GM12878 (cell line): ENCODE data around the gene RASAL2. TPM values are rescaled to one million over a fixed set of nuclear protein-coding genes. Genes with fewer than 3 reads are reported as not detected.
"Not testable (repeated sequence)": the region's sequence is repeated elsewhere in the genome, so short reads cannot be mapped to it uniquely, and the experiment has no call there.

ENCODE experiments used
- ATAC-seq: fragments of 200-7000 bp; cut with Tn5 transposase; 3 replicates; pipeline ENCODE4 v1.9.1; 2020; ENCODE audit warnings: mild to moderate bottlenecking, moderate library complexity
- BruUV-seq: library from RNA; stranded (reverse); fragments of 400-500 nt; replicated peaks from 2 replicates; lab custom pipeline; 2021; lab: Mats Ljungman, UMichigan
- CTCF ChIA-PET: fragments of 300-600 bp; sonication (Branson Sonifier 250); formaldehyde crosslinking; extraction: SDS; loops from one replicate; lab custom pipeline; 2021; ENCODE audit warnings: inconsistent platforms; lab: Yijun Ruan, JAX
- POLR2A ChIA-PET: fragments of 350-600 bp; formaldehyde crosslinking; extraction: SDS; loops from one replicate; lab custom pipeline; 2021; ENCODE audit warnings: inconsistent platforms; lab: Charles Lee
- RAD21 ChIA-PET: fragments of 300-600 bp; sonication (Branson Sonifier 250); formaldehyde crosslinking; loops from one replicate; lab custom pipeline; 2023; ENCODE audit warnings: antibody characterized with exemption; ENCODE audit not compliant: unreplicated experiment; lab: Charles Lee
- SMC1A ChIA-PET: fragments of 300-600 bp; sonication (Branson Sonifier 250); formaldehyde crosslinking; loops from one replicate; lab custom pipeline; 2023; ENCODE audit not compliant: unreplicated experiment, uncharacterized antibody; lab: Charles Lee
- DNase-seq: peaks from one replicate; pipeline ENCODE4 v3.0.0-alpha.2; 2011; ENCODE audit warnings: low read depth, low spot score
- FAIRE-seq: peaks from 3 replicates; lab custom pipeline; 2011; peaks lifted over from hg19 to GRCh38; lab: Jason Lieb, UNC
- H2AFZ ChIP-seq: 2 replicates; pipeline ENCODE4 v1.6.0; 2011; ENCODE audit warnings: low read depth, low read length, control low read depth; ENCODE audit not compliant: control insufficient read depth
- H3K27ac ChIP-seq: 2 replicates; pipeline ENCODE4 v1.5.1; 2011; ENCODE audit warnings: control low read depth; ENCODE audit not compliant: control insufficient read depth, insufficient read depth
- H3K27me3 ChIP-seq, 2 experiments: replicated peaks in 1 of 2; 2 replicates each; pipeline versions ENCODE4 v1.6.0 to v1.6.1; 2011; ENCODE audit warnings: low read length in 1 of 2; ENCODE audit not compliant: control insufficient read depth in 2 of 2, insufficient read depth in 2 of 2
- H3K36me3 ChIP-seq, 2 experiments: 2 replicates each; pipeline ENCODE4 v1.5.1; 2011; ENCODE audit warnings: low read length in 1 of 2; ENCODE audit not compliant: control insufficient read depth in 2 of 2, insufficient read depth in 2 of 2
- H3K4me1 ChIP-seq: 2 replicates; pipeline ENCODE4 v1.6.1; 2011; ENCODE audit warnings: mild to moderate bottlenecking, low read length, moderate library complexity, mixed read lengths; ENCODE audit not compliant: control insufficient read depth, insufficient read depth
- H3K4me2 ChIP-seq: 2 replicates; pipeline ENCODE4 v1.6.0; 2011; ENCODE audit warnings: control low read depth; ENCODE audit not compliant: control insufficient read depth, insufficient read depth
- H3K4me3 ChIP-seq: fragments of 200-600 bp; sonication (generic); 2 replicates; pipeline ENCODE4 v1.5.1; 2016
- H3K79me2 ChIP-seq: 2 replicates; pipeline ENCODE4 v1.6.0; 2011; ENCODE audit warnings: low read length; ENCODE audit not compliant: control insufficient read depth, insufficient read depth
- H3K9ac ChIP-seq: 2 replicates; pipeline ENCODE4 v1.8.0; 2011; ENCODE audit warnings: low read length, control low read depth, mixed read lengths; ENCODE audit not compliant: control insufficient read depth, insufficient read depth
- H3K9me3 ChIP-seq: replicated peaks from 3 replicates; pipeline ENCODE4 v1.5.1; 2011; ENCODE audit warnings: mild to moderate bottlenecking, low read length; ENCODE audit not compliant: control insufficient read depth, insufficient read depth
- H4K20me1 ChIP-seq: 2 replicates; pipeline ENCODE4 v1.6.0; 2011; ENCODE audit not compliant: control insufficient read depth, insufficient read depth
- ATF2 ChIP-seq: IDR thresholded peaks from 2 replicates; pipeline ENCODE4 v1.6.1; 2012; ENCODE audit warnings: low read length, inconsistent platforms
- CHD2 ChIP-seq: IDR thresholded peaks from 2 replicates; pipeline ENCODE4 v1.6.1; 2011; ENCODE audit warnings: low read depth, low read length, improper control_type of control experiment, borderline replicate concordance
- FOS ChIP-seq: IDR thresholded peaks from 3 replicates; pipeline ENCODE4 v1.6.1; 2011; ENCODE audit warnings: borderline replicate concordance; ENCODE audit not compliant: insufficient read length; ENCODE audit errors: extremely low read depth
- FOXK2 ChIP-seq: fragments of 450-650 bp; IDR thresholded peaks from 2 replicates; pipeline ENCODE4 v1.6.1; 2017; ENCODE audit warnings: mild to moderate bottlenecking, moderate library complexity
- KAT2A ChIP-seq: conservative IDR thresholded peaks from 2 replicates; pipeline ENCODE4 v1.6.1; 2011; ENCODE audit warnings: low read depth, low read length; ENCODE audit not compliant: control insufficient read depth
- MTA2 ChIP-seq: fragments of 450-650 bp; IDR thresholded peaks from 2 replicates; pipeline ENCODE4 v1.6.1; 2016; ENCODE audit warnings: low read depth, mild to moderate bottlenecking, moderate library complexity
- NBN ChIP-seq: fragments of 450-650 bp; IDR thresholded peaks from 2 replicates; pipeline ENCODE4 v1.6.1; 2016
- NR2C1 ChIP-seq: fragments of 450-650 bp; IDR thresholded peaks from 2 replicates; pipeline ENCODE4 v1.6.1; 2017; ENCODE audit warnings: antibody characterized with exemption, mild to moderate bottlenecking, moderate library complexity
- RCOR1 ChIP-seq: conservative IDR thresholded peaks from 2 replicates; pipeline ENCODE4 v1.6.1; 2012; ENCODE audit warnings: low read depth, low read length, improper control_type of control experiment
- WGBS: methylation state at CpG from one replicate; pipeline ENCODE4 v1.1.6; 2016; ENCODE audit warnings: low lambda C conversion rate; ENCODE audit not compliant: insufficient replicate concordance, insufficient coverage; ENCODE audit errors: missing lambda C conversion rate; 5-methylcytosine and 5-hydroxymethylcytosine counted together
- in situ Hi-C: fragments of 300-500 bp; cut with MboI; formaldehyde crosslinking; loops from 9 replicates; pipeline ENCODE4 v1.14.3; 2018; ENCODE audit warnings: mixed read lengths
- intact Hi-C: fragments of 100-400 bp; cut with micrococcal nuclease; formaldehyde crosslinking; loops from one replicate; pipeline ENCODE4 v1.14.2; 2022; ENCODE audit not compliant: unreplicated experiment
- polyA plus RNA-seq, 11 experiments: library from polyadenylated mRNA; depleted of rRNA in 4 of 11; unstranded in 6 of 11; stranded (reverse) in 5 of 11; fragments of >200 nt; fragmentation: Nextera tagmentation in 4 of 11; fragmentation: Illumina TruSeq in 1 of 11; extraction: Ambion mirVana in 4 of 11; extraction: Trizol in 1 of 11; gene quantifications; 1 replicate in 1 of 11; 2 replicates in 10 of 11; pipeline versions ENCODE4 v1.2.1 to v1.2.3, GENCODE V29; 2011 to 2016; ENCODE audit warnings: inconsistent platforms in 2 of 11, missing spikeins in 2 of 11, low read depth in 1 of 11
- total RNA-seq, 4 experiments: library from RNA; depleted of rRNA in 3 of 4; stranded (reverse); fragments of >200 nt in 3 of 4; fragmentation: Illumina TruSeq in 1 of 4; extraction: Trizol in 1 of 4; gene quantifications; 2 replicates each; pipeline versions ENCODE4 v1.2.1 to v1.2.3, GENCODE V29; 2013 to 2021
- TF ChIP-seq, protein P1 (sequence below): IDR thresholded peaks from 2 replicates; pipeline ENCODE4 v1.6.1; 2012; ENCODE audit warnings: mild to moderate bottlenecking, low read depth, low read length

The RASAL2 gene
- total and polyA plus RNA-seq, 10 of the 15 experiments (the other 5 are each of a cell fraction or from before 2014, with no cell fraction given), result 0.02 to 6.9 (median 0.17) TPM; not detected in 1

- H4K20me1 ChIP-seq, RAD21 ChIA-PET, DNase-seq, H3K4me3 ChIP-seq, H3K27ac ChIP-seq, H3K79me2 ChIP-seq, H3K4me1 ChIP-seq, H3K36me3 ChIP-seq, H3K9me3 ChIP-seq, in situ Hi-C loops, POLR2A ChIA-PET, H3K4me2 ChIP-seq, intact Hi-C loops, ATAC-seq, BruUV-seq, FAIRE-seq, H2AFZ ChIP-seq, H3K27me3 ChIP-seq, H3K9ac ChIP-seq: not testable (repeated sequence)
- SMC1A ChIA-PET, result interaction anchor here (1.5 kb wide), 1 partner anchor 8 kb away, joined by 6 read pairs; no protein-coding TSS in a partner anchor
- WGBS, result 36% methylated on average over 16 of the region's 30 CpGs
- CTCF ChIA-PET, result interaction anchor here (1.6 kb wide), 1 partner anchor 20 kb away, joined by 6 read pairs; no protein-coding TSS in a partner anchor
Observed at GRCh38 chr1:178320280-178320982, 226.5 kb downstream of the RASAL2 start.

DNA sequence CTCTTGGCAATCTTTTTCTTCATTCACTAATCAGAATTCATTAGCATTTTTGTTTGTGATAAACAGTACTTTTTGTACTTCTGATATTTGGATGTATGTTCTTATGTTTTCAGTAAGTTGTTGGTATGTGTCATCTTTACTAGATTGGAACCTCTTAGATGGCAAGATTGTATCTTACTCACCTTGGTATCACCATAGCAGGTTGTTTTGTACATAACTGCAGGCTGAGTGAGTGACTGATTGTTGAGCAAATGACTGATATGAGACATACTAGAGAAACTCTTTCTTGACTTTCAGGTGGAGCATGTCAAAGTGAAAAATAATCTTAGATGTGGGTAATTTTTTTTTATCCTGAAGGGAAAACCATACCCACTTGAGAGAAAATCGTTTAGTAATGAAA, 229.2 kb downstream of the RASAL2 start:
- ChIA-PET RAD21 (no interaction called here), POLR2A (no interaction called here), SMC1A (no interaction called here), CTCF (no interaction called here)
- Histone ChIP-seq H3K36me3 (no peaks in the 10 kb centered on the region), H3K9me3 (no peaks in the 10 kb centered on the region), H2AFZ (no peak overlapping the region), H3K4me1 (no peaks in the 10 kb centered on the region), H4K20me1 (no peaks in the 10 kb centered on the region), H3K79me2 (no peaks in the 10 kb centered on the region), H3K27ac (no peak overlapping the region), H3K27me3 (no peaks in the 10 kb centered on the region; a peak in 1 of 4 replicates), H3K9ac (no peak overlapping the region), H3K4me2 (no peak overlapping the region), H3K4me3 (no peak overlapping the region)
- no peak for FAIRE-seq
- in situ Hi-C loops (no loop called here), intact Hi-C loops (no loop called here)
- WGBS, result 0% methylated on average over 1 of the region's 1 CpG
- ATAC-seq, result peak; percentile 77
- no TSS peak for BruUV-seq
- TF ChIP-seq RCOR1 (no peak), FOXK2 (no peak), FOS (no peak), NR2C1 (no peak), ATF2 (no peak), KAT2A (no peak), NBN (no peak), CHD2 (no peak), MTA2 (no peak)
- TF ChIP-seq, protein P1, sequence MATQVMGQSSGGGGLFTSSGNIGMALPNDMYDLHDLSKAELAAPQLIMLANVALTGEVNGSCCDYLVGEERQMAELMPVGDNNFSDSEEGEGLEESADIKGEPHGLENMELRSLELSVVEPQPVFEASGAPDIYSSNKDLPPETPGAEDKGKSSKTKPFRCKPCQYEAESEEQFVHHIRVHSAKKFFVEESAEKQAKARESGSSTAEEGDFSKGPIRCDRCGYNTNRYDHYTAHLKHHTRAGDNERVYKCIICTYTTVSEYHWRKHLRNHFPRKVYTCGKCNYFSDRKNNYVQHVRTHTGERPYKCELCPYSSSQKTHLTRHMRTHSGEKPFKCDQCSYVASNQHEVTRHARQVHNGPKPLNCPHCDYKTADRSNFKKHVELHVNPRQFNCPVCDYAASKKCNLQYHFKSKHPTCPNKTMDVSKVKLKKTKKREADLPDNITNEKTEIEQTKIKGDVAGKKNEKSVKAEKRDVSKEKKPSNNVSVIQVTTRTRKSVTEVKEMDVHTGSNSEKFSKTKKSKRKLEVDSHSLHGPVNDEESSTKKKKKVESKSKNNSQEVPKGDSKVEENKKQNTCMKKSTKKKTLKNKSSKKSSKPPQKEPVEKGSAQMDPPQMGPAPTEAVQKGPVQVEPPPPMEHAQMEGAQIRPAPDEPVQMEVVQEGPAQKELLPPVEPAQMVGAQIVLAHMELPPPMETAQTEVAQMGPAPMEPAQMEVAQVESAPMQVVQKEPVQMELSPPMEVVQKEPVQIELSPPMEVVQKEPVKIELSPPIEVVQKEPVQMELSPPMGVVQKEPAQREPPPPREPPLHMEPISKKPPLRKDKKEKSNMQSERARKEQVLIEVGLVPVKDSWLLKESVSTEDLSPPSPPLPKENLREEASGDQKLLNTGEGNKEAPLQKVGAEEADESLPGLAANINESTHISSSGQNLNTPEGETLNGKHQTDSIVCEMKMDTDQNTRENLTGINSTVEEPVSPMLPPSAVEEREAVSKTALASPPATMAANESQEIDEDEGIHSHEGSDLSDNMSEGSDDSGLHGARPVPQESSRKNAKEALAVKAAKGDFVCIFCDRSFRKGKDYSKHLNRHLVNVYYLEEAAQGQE, result no peak
- DNase-seq, result no peak
